Pulmonary artery endothelial cell (primary cell): ENCODE data around the gene SFTPB. TPM values are rescaled to one million over a fixed set of nuclear protein-coding genes. Genes with fewer than 3 reads are reported as not detected.
"Not testable (repeated sequence)": the region's sequence is repeated elsewhere in the genome, so short reads cannot be mapped to it uniquely, and the experiment has no call there.

ENCODE experiments used
- DNase-seq: peaks from one replicate; pipeline ENCODE4 v3.0.0-alpha.2; 2011; ENCODE audit warnings: low read depth, low spot score
- total RNA-seq: library from RNA; depleted of rRNA; stranded (reverse); fragments of >200 nt; gene quantifications from 2 replicates; pipeline ENCODE4 v1.2.3, GENCODE V29; 2014

Gene SFTPB
- total RNA-seq, 1 donor from 2014 or later: not detected

GRCh38 chr2:85657399-85657798 is 10.6 kb downstream of the SFTPB start:
- not testable (repeated sequence) for DNase-seq

- no peak for DNase-seq
Observed at GRCh38 chr2:85656468-85656867, 11.5 kb downstream of the SFTPB start.

GRCh38 chr2:85655961-85656417 is 12.0 kb downstream of the SFTPB start:
- no peak for DNase-seq

- DNase-seq: no peak
Observed at GRCh38 chr2:85653996-85654395, 14.0 kb downstream of the SFTPB start.

- no peak for DNase-seq
Observed at GRCh38 chr2:85652056-85652455, 15.9 kb downstream of the SFTPB start.

- DNase-seq: no peak
Observed at GRCh38 chr2:85651097-85651496, 16.9 kb downstream of the SFTPB start.

- no peak for DNase-seq
Observed at GRCh38 chr2:85650456-85650855, 17.5 kb downstream of the SFTPB start.

- no peak for DNase-seq
Observed at GRCh38 chr2:85649201-85650190, 18.5 kb downstream of the SFTPB start.

GRCh38 chr2:85648619-85649018 is 19.4 kb downstream of the SFTPB start:
- no peak for DNase-seq

GRCh38 chr2:85647823-85648526 is 20.0 kb downstream of the SFTPB start:
- no peak for DNase-seq

- no peak for DNase-seq
Observed at GRCh38 chr2:85646166-85646565, 21.8 kb downstream of the SFTPB start.

- DNase-seq: no peak
Observed at GRCh38 chr2:85644909-85645308, 23.1 kb downstream of the SFTPB start.

- no peak for DNase-seq
Observed at GRCh38 chr2:85642725-85643124, 25.3 kb downstream of the SFTPB start.

- DNase-seq: no peak
Observed at GRCh38 chr2:85635636-85636035, 32.4 kb downstream of the SFTPB start.

GRCh38 chr2:85635011-85635410 is 33.0 kb downstream of the SFTPB start:
- DNase-seq: no peak

GRCh38 chr2:85631316-85631715 is 36.7 kb downstream of the SFTPB start:
- DNase-seq: no peak

GRCh38 chr2:85628658-85629057 is 39.3 kb downstream of the SFTPB start:
- DNase-seq: no peak

GRCh38 chr2:85623991-85624390 is 44.0 kb downstream of the SFTPB start:
- no peak for DNase-seq

- no peak for DNase-seq
Observed at GRCh38 chr2:85621338-85621737, 46.7 kb downstream of the SFTPB start.

- DNase-seq: no peak
Observed at GRCh38 chr2:85619617-85620016, 48.4 kb downstream of the SFTPB start.

GRCh38 chr2:85617723-85618122 is 50.3 kb downstream of the SFTPB start:
- not testable (repeated sequence) for DNase-seq

GRCh38 chr2:85615413-85615728 is 52.6 kb downstream of the SFTPB start:
- no peak for DNase-seq

- DNase-seq: not testable (repeated sequence)
Observed at GRCh38 chr2:85614757-85615156, 53.2 kb downstream of the SFTPB start.
